Measurements from ENCODE around the gene KITLG. TPM values are rescaled to one million over a fixed set of nuclear protein-coding genes. Genes with fewer than 3 reads are reported as not detected.

KITLG gene
- polyA plus RNA-seq, 1 donor (not counting 4 experiments of a cell fraction or from before 2014, with no cell fraction given), result 21.2 TPM

DNA sequence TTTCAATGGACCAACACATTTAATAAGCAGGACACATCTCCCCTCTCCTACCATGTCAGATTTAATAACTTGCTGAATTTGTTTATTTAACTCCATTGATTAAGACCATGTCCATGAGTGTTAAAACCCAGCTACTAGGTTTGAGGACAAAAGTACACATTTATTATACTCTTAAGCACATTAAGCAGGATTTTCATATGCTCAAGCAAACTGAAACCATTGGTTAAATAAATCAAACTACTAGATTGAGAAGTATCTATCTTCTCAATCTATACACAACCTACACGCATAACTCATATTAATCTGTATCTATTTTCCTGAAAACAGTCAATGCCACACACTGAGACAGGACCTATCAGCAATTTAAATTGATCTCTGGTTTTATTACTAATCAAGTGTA, 85.2 kb downstream of the KITLG start:
- Histone ChIP-seq H3K36me3 (ENCODE audit: control insufficient read depth in 2 of 2, extremely low read depth in 1 of 2, insufficient read depth in 2 of 2, low read length in 2 of 2) (no peaks in the 10 kb centered on the region), H3K27me3 (ENCODE audit: control insufficient read depth, extremely low read depth, insufficient read depth, low read length) (no peaks in the 10 kb centered on the region), H3K79me2 (ENCODE audit: control insufficient read depth, insufficient read depth, low read length) (no peaks in the 10 kb centered on the region), H3K4me2 (ENCODE audit: control insufficient read depth, extremely low read depth, insufficient read depth, low read depth, low read length) (no peak overlapping the region), H3K9ac (ENCODE audit: control insufficient read depth, extremely low read depth, insufficient read depth, low read length) (no peak overlapping the region), H3K27ac (ENCODE audit: control insufficient read depth, insufficient read depth, low read length) (no peak overlapping the region), H3K9me3 (ENCODE audit: control insufficient read depth, low read depth, low read length) (no peaks in the 10 kb centered on the region), H2AFZ (ENCODE audit: control insufficient read depth, low read length) (no peak overlapping the region), H4K20me1 (ENCODE audit: control insufficient read depth, extremely low read depth, insufficient read depth, low read length) (no peaks in the 10 kb centered on the region), H3K9me1 (ENCODE audit: control insufficient read depth, extremely low read depth, insufficient read depth, low read length) (no peaks in the 10 kb centered on the region), H3K4me3 (ENCODE audit: control insufficient read depth in 2 of 3, extremely low read depth in 1 of 3, insufficient read depth in 2 of 3, low read depth in 1 of 3, low read length in 3 of 3) (no peak overlapping the region), H3K4me1 (ENCODE audit: control insufficient read depth, extremely low read depth, insufficient read depth, low read length) (peaks cover 6% of the 10 kb centered on the region)
- dilution Hi-C loops (cut with MboI; ENCODE audit: extremely low pct_ligation_motif_present, low sequenced_read_pairs), result no loop called here
- FAIRE-seq, result no peak
- no peak for DNase-seq (ENCODE audit: low read depth, low spot score)
- TF ChIP-seq, protein P1, sequence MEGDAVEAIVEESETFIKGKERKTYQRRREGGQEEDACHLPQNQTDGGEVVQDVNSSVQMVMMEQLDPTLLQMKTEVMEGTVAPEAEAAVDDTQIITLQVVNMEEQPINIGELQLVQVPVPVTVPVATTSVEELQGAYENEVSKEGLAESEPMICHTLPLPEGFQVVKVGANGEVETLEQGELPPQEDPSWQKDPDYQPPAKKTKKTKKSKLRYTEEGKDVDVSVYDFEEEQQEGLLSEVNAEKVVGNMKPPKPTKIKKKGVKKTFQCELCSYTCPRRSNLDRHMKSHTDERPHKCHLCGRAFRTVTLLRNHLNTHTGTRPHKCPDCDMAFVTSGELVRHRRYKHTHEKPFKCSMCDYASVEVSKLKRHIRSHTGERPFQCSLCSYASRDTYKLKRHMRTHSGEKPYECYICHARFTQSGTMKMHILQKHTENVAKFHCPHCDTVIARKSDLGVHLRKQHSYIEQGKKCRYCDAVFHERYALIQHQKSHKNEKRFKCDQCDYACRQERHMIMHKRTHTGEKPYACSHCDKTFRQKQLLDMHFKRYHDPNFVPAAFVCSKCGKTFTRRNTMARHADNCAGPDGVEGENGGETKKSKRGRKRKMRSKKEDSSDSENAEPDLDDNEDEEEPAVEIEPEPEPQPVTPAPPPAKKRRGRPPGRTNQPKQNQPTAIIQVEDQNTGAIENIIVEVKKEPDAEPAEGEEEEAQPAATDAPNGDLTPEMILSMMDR (optimal IDR thresholded peaks at IDR 0.05 in 1 of 3, IDR thresholded peaks at IDR 0.05 in 1 of 3, conservative IDR thresholded peaks at IDR 0.05 in 1 of 3; ENCODE audit: extremely low read depth in 1 of 3, insufficient read depth in 2 of 3, low read length in 3 of 3), result no peak
- TF ChIP-seq EZH2 (IDR thresholded peaks at IDR 0.05; ENCODE audit: low read length), result no peak

DNA sequence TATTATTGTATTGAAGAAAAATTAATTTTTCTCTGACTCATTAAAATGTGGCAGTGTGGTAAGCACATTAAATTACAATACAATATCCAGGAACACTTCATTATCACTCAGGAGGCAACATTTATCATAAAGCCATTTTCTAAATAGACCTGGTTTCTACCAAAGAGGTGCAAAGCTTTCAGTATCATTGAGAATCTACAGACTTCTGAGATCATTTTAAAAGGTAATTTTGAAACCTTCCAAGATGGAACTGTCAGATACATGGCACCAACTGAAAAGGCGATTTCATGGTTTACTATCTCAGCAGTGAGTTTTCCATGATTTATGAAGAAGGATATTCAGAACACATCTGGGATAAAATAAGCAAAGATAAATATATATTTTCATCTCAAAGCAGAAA, 85.8 kb downstream of the KITLG start:
- H3K4me2 ChIP-seq (ENCODE audit: control insufficient read depth, extremely low read depth, insufficient read depth, low read depth, low read length), result no peak overlapping the region
- no peak overlapping the region for H3K4me3 ChIP-seq (ENCODE audit: control insufficient read depth in 2 of 3, extremely low read depth in 1 of 3, insufficient read depth in 2 of 3, low read depth in 1 of 3, low read length in 3 of 3)
- H3K9me1 ChIP-seq (ENCODE audit: control insufficient read depth, extremely low read depth, insufficient read depth, low read length), result no peaks in the 10 kb centered on the region
- no peaks in the 10 kb centered on the region for H3K79me2 ChIP-seq (ENCODE audit: control insufficient read depth, insufficient read depth, low read length)
- dilution Hi-C loops (cut with MboI; ENCODE audit: extremely low pct_ligation_motif_present, low sequenced_read_pairs), result no loop called here
- no peaks in the 10 kb centered on the region for H3K9me3 ChIP-seq (ENCODE audit: control insufficient read depth, low read depth, low read length)
- H3K27me3 ChIP-seq (ENCODE audit: control insufficient read depth, extremely low read depth, insufficient read depth, low read length), result no peaks in the 10 kb centered on the region
- no peaks in the 10 kb centered on the region for H3K36me3 ChIP-seq (ENCODE audit: control insufficient read depth in 2 of 2, extremely low read depth in 1 of 2, insufficient read depth in 2 of 2, low read length in 2 of 2)
- no peaks in the 10 kb centered on the region for H4K20me1 ChIP-seq (ENCODE audit: control insufficient read depth, extremely low read depth, insufficient read depth, low read length)
- H2AFZ ChIP-seq (ENCODE audit: control insufficient read depth, low read length), result no peak overlapping the region
- no peak overlapping the region for H3K27ac ChIP-seq (ENCODE audit: control insufficient read depth, insufficient read depth, low read length)
- peaks cover 6% of the 10 kb centered on the region for H3K4me1 ChIP-seq (ENCODE audit: control insufficient read depth, extremely low read depth, insufficient read depth, low read length)
- TF ChIP-seq, protein P1 (optimal IDR thresholded peaks at IDR 0.05 in 1 of 3, IDR thresholded peaks at IDR 0.05 in 1 of 3, conservative IDR thresholded peaks at IDR 0.05 in 1 of 3; ENCODE audit: extremely low read depth in 1 of 3, insufficient read depth in 2 of 3, low read length in 3 of 3), result no peak
- TF ChIP-seq EZH2 (IDR thresholded peaks at IDR 0.05; ENCODE audit: low read length), result no peak
- FAIRE-seq (no peak), DNase-seq (ENCODE audit: low read depth, low spot score) (no peak)
- no peak overlapping the region for H3K9ac ChIP-seq (ENCODE audit: control insufficient read depth, extremely low read depth, insufficient read depth, low read length)

Measured in keratinocyte (primary cell).